DOHH2 (cell line): ENCODE results near the gene ARHGEF1.

Experiments used
- H3F3A ChIP-seq: fragments of 200-600 bp; sonication (generic), shearing (Covaris generic); 2 replicates; pipeline ENCODE4 v1.6.0; 2016; ENCODE audit warnings: antibody characterized with exemption, mild to moderate bottlenecking; ENCODE audit not compliant: control insufficient read depth, insufficient read depth
- H3K27ac ChIP-seq: fragments of 200-600 bp; sonication (generic); 2 replicates; pipeline ENCODE4 v1.5.1; 2014; ENCODE audit warnings: low read depth, mild to moderate bottlenecking, low read length, moderate library complexity
- H3K27me3 ChIP-seq: fragments of 200-600 bp; sonication (generic); 2 replicates; pipeline ENCODE4 v1.6.1; 2014; ENCODE audit warnings: mild to moderate bottlenecking, low read length, mixed read lengths; ENCODE audit not compliant: control insufficient read depth
- H3K36me3 ChIP-seq: fragments of 200-600 bp; sonication (generic); 2 replicates; pipeline ENCODE4 v1.6.1; 2014; ENCODE audit warnings: mild to moderate bottlenecking, low read length, moderate library complexity, mixed read lengths; ENCODE audit not compliant: control insufficient read depth
- H3K4me1 ChIP-seq: fragments of 200-600 bp; sonication (generic); 2 replicates; pipeline ENCODE4 v1.6.1; 2014; ENCODE audit warnings: mild to moderate bottlenecking, low read length, mixed read lengths; ENCODE audit not compliant: control insufficient read depth
- H3K4me2 ChIP-seq: fragments of 200-600 bp; sonication (generic); 2 replicates; pipeline ENCODE4 v1.6.0; 2014; ENCODE audit warnings: mild to moderate bottlenecking, low read length, moderate library complexity
- H3K4me3 ChIP-seq: fragments of 200-600 bp; sonication (generic); 2 replicates; pipeline ENCODE4 v1.5.1; 2014; ENCODE audit warnings: mild to moderate bottlenecking, low read length, mixed read lengths
- H3K79me2 ChIP-seq: fragments of 200-600 bp; sonication (generic); 2 replicates; pipeline ENCODE4 v1.6.1; 2014; ENCODE audit warnings: mild to moderate bottlenecking, low read length, mixed read lengths; ENCODE audit not compliant: control insufficient read depth
- H3K9me2 ChIP-seq: fragments of 200-600 bp; sonication (generic); replicated peaks from 2 replicates; pipeline ENCODE4 v1.6.1; 2014; ENCODE audit warnings: mild to moderate bottlenecking, low read length, mixed read lengths; ENCODE audit not compliant: control insufficient read depth
- H3K9me3 ChIP-seq: fragments of 200-600 bp; sonication (generic); 2 replicates; pipeline ENCODE4 v1.6.1; 2014; ENCODE audit warnings: antibody characterized with exemption, low read length, mixed read lengths; ENCODE audit not compliant: control insufficient read depth, insufficient read depth
- H4K20me1 ChIP-seq: fragments of 200-600 bp; sonication (generic); 2 replicates; pipeline ENCODE4 v1.6.0; 2014; ENCODE audit warnings: low read depth, mild to moderate bottlenecking, antibody characterized with exemption, low read length, moderate library complexity; ENCODE audit not compliant: control insufficient read depth, insufficient read depth
- CTCF ChIP-seq: fragments of 200-600 bp; sonication (generic); IDR thresholded peaks from one replicate; pipeline ENCODE4 v1.5.1; 2014; ENCODE audit warnings: antibody characterized with exemption, mild to moderate bottlenecking, low read depth, low read length; ENCODE audit not compliant: poor library complexity, severe bottlenecking
- EZH2phosphoT487 ChIP-seq: fragments of 200-600 bp; sonication (generic); IDR thresholded peaks from 2 replicates; pipeline ENCODE4 v1.6.1; 2017; ENCODE audit warnings: borderline replicate concordance, mild to moderate bottlenecking, antibody characterized with exemption, low read length, moderate library complexity, mixed read lengths

ARHGEF1 gene

GRCh38 chr19:41935760-41936415 lies 52.9 kb downstream of the ARHGEF1 start:
- peaks cover 84% of the 10 kb centered on the region for H3K4me1 ChIP-seq
- H3K27ac ChIP-seq, result peak overlapping the region; percentile 96
- H3K9me2 ChIP-seq, result no peaks in the 10 kb centered on the region
- no peaks in the 10 kb centered on the region for H4K20me1 ChIP-seq
- H3K79me2 ChIP-seq, result peaks cover 11% of the 10 kb centered on the region
- H3K9me3 ChIP-seq, result no peaks in the 10 kb centered on the region
- peaks cover 7% of the 10 kb centered on the region for H3K36me3 ChIP-seq
- TF ChIP-seq CTCF, result no peak
- TF ChIP-seq EZH2phosphoT487, result no peak
- no peaks in the 10 kb centered on the region for H3K27me3 ChIP-seq
- H3K4me3 ChIP-seq, result peak overlapping the region; percentile 49
- H3F3A ChIP-seq, result peaks cover 53% of the 10 kb centered on the region
- peak overlapping the region; percentile 96 for H3K4me2 ChIP-seq

DNA sequence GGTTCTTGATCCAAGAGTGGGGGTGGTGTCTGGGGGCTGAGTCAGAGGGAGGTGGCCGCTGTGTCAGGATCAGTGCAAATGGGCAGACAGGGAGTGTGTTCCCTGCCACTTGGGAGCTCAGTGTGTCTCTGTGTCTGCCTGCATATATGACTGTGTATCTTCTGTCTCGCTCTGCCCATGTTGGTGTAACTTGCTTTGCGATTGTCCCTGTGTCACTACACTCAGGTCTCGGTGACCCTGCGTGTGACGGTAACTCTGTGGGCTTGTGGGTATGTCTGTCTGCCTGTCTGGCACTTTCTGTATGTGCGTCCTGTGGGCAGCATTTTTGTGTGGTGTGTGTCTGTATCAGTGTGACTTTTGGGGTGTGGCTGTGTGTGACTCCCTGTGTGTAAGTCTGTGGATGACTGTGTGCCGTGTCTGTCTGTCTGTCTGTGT lies 53.4 kb downstream of the ARHGEF1 start:
- Histone ChIP-seq H3K36me3 (peaks cover 5% of the 10 kb centered on the region), H4K20me1 (no peaks in the 10 kb centered on the region), H3K4me3 (peak overlapping the region; percentile 49), H3K79me2 (peaks cover 9% of the 10 kb centered on the region), H3K4me1 (peaks cover 84% of the 10 kb centered on the region), H3F3A (peaks cover 57% of the 10 kb centered on the region), H3K9me2 (no peaks in the 10 kb centered on the region), H3K4me2 (peak overlapping the region; percentile 96), H3K9me3 (no peaks in the 10 kb centered on the region), H3K27ac (peak overlapping the region; percentile 96), H3K27me3 (no peaks in the 10 kb centered on the region)
- TF ChIP-seq EZH2phosphoT487 (no peak), CTCF (no peak)

DNA sequence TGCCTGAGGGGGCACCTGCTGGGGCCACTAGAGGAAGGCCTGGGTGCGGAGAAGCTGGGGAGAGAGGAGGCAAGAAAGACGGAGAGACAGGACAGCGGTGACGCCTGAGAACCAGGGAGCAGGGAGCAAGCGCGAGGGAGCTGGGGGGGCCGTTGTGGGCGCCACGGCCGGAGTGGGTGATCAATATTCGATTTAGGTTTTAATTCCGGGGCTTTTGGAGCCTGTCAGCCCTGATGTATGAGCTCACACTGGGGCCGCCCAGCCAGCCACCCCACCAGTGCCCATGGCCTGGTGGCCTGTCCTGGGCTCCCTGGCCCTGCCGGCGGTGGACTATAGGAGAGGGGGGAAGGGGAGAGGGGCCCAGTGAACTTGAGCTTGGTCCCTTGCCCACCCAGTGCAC lies 54.0 kb downstream of the ARHGEF1 start:
- H3K27ac ChIP-seq, result peak overlapping the region; percentile 96
- no peak for TF ChIP-seq CTCF
- no peak for TF ChIP-seq EZH2phosphoT487

More for the DNA sequence above, 54.0 kb downstream of the ARHGEF1 start:
- Histone ChIP-seq H3K4me2 (peak overlapping the region; percentile 96), H4K20me1 (no peaks in the 10 kb centered on the region), H3K27me3 (no peaks in the 10 kb centered on the region), H3K4me1 (peaks cover 84% of the 10 kb centered on the region), H3F3A (peaks cover 60% of the 10 kb centered on the region), H3K79me2 (peaks cover 9% of the 10 kb centered on the region), H3K4me3 (peak overlapping the region; percentile 49), H3K9me2 (no peaks in the 10 kb centered on the region), H3K9me3 (no peaks in the 10 kb centered on the region), H3K36me3 (peaks cover 5% of the 10 kb centered on the region)
